H9 (cell line): Measurements from ENCODE around the gene COL23A1. TPM values are rescaled to one million over a fixed set of nuclear protein-coding genes. Genes with fewer than 3 reads are reported as not detected.

Source experiments
- DNase-seq: peaks from one replicate; pipeline ENCODE4 v3.0.0-alpha.2; 2017
- H2AFZ ChIP-seq: one replicate; pipeline ENCODE4 v1.6.1; 2013; ENCODE audit warnings: mild to moderate bottlenecking, low read length, control low read depth, moderate library complexity
- H2AK5ac ChIP-seq: 2 replicates; pipeline ENCODE4 v1.6.1; 2013; ENCODE audit warnings: low read length, control low read depth, mixed read lengths; ENCODE audit not compliant: insufficient read length
- H2BK120ac ChIP-seq: one replicate; pipeline ENCODE4 v1.6.1; 2013; ENCODE audit warnings: low read depth, mild to moderate bottlenecking, low read length, control low read depth, inconsistent platforms; ENCODE audit not compliant: poor library complexity, severe bottlenecking
- H2BK12ac ChIP-seq: 2 replicates; pipeline ENCODE4 v1.6.1; 2013; ENCODE audit warnings: low read length, control low read depth, mixed read lengths, low read depth; ENCODE audit not compliant: insufficient read length
- H2BK15ac ChIP-seq: 2 replicates; pipeline ENCODE4 v1.6.1; 2013; ENCODE audit warnings: low read depth, low read length, control low read depth
- H2BK20ac ChIP-seq: one replicate; pipeline ENCODE4 v1.6.1; 2013; ENCODE audit warnings: low read depth, mild to moderate bottlenecking, low read length, control low read depth, inconsistent platforms; ENCODE audit not compliant: poor library complexity, severe bottlenecking
- H2BK5ac ChIP-seq: 2 replicates; pipeline ENCODE4 v1.6.1; 2013; ENCODE audit warnings: low read length, control low read depth, mixed read lengths; ENCODE audit not compliant: insufficient read length
- H3K14ac ChIP-seq: 2 replicates; pipeline ENCODE4 v1.6.1; 2013; ENCODE audit warnings: low read length, control low read depth; ENCODE audit not compliant: insufficient read depth
- H3K18ac ChIP-seq: 2 replicates; pipeline ENCODE4 v1.6.1; 2013; ENCODE audit warnings: low read depth, mild to moderate bottlenecking, mixed read lengths, low read length, control low read depth; ENCODE audit not compliant: insufficient read length
- H3K23ac ChIP-seq: 2 replicates; pipeline ENCODE4 v1.6.1; 2013; ENCODE audit warnings: low read length, control low read depth, mixed read lengths, low read depth; ENCODE audit not compliant: insufficient read length
- H3K23me2 ChIP-seq: 2 replicates; pipeline ENCODE4 v1.6.1; 2013; ENCODE audit warnings: low read depth, mild to moderate bottlenecking, mixed read lengths, low read length, control low read depth; ENCODE audit not compliant: insufficient read length, poor library complexity, severe bottlenecking
- H3K27ac ChIP-seq: 2 replicates; pipeline ENCODE4 v1.5.1; 2013; ENCODE audit warnings: low read length, control low read depth, mixed read lengths, low read depth; ENCODE audit not compliant: insufficient read length
- H3K27me3 ChIP-seq: 2 replicates; pipeline ENCODE4 v1.6.1; 2013; ENCODE audit warnings: low read length, control low read depth, inconsistent platforms; ENCODE audit not compliant: insufficient read depth
- H3K4ac ChIP-seq: 2 replicates; pipeline ENCODE4 v1.6.1; 2013; ENCODE audit warnings: low read depth, mild to moderate bottlenecking, control low read depth, inconsistent platforms, low read length, moderate library complexity
- H3K4me1 ChIP-seq: 2 replicates; pipeline ENCODE4 v1.6.1; 2013; ENCODE audit warnings: low read length, control low read depth, inconsistent platforms; ENCODE audit not compliant: insufficient read depth
- H3K4me2 ChIP-seq: 2 replicates; pipeline ENCODE4 v1.6.1; 2013; ENCODE audit warnings: low read length, control low read depth, mixed read lengths; ENCODE audit not compliant: insufficient read length, insufficient read depth
- H3K56ac ChIP-seq: 2 replicates; pipeline ENCODE4 v1.6.1; 2013; ENCODE audit warnings: low read depth, mild to moderate bottlenecking, mixed read lengths, low read length, control low read depth; ENCODE audit not compliant: insufficient read length
- H3K79me1 ChIP-seq: 2 replicates; pipeline ENCODE4 v1.6.1; 2013; ENCODE audit warnings: low read depth, mild to moderate bottlenecking, moderate library complexity, low read length, control low read depth, inconsistent platforms; ENCODE audit not compliant: insufficient read depth, poor library complexity, severe bottlenecking
- H3K79me2 ChIP-seq: 2 replicates; pipeline ENCODE4 v1.6.1; 2013; ENCODE audit warnings: low read length, control low read depth, inconsistent platforms; ENCODE audit not compliant: insufficient read depth
- H3K9ac ChIP-seq: 2 replicates; pipeline ENCODE4 v1.6.1; 2013; ENCODE audit warnings: low read length, control low read depth, mixed read lengths; ENCODE audit not compliant: insufficient read length; ENCODE audit errors: extremely low read depth
- H3K9me3 ChIP-seq: one replicate; pipeline ENCODE4 v1.6.1; 2013; ENCODE audit warnings: low read depth, low read length, inconsistent platforms; ENCODE audit not compliant: control insufficient read depth
- H3T11ph ChIP-seq: one replicate; pipeline ENCODE4 v1.6.1; 2013; ENCODE audit warnings: mild to moderate bottlenecking, low read length, control low read depth, inconsistent platforms
- H4K20me1 ChIP-seq: one replicate; pipeline ENCODE4 v1.6.1; 2013; ENCODE audit not compliant: control insufficient read depth, insufficient read length, insufficient read depth
- H4K5ac ChIP-seq: 2 replicates; pipeline ENCODE4 v1.6.1; 2013; ENCODE audit warnings: low read depth, mild to moderate bottlenecking, mixed read lengths, low read length, control low read depth; ENCODE audit not compliant: insufficient read length
- H4K8ac ChIP-seq: replicated peaks from 2 replicates; pipeline ENCODE4 v1.6.1; 2013; ENCODE audit warnings: low read length, control low read depth, mixed read lengths, low read depth; ENCODE audit not compliant: insufficient read length
- H4K91ac ChIP-seq: 2 replicates; pipeline ENCODE4 v1.6.1; 2013; ENCODE audit warnings: low read depth, mild to moderate bottlenecking, moderate library complexity, mixed read lengths, low read length, control low read depth; ENCODE audit not compliant: insufficient read length
- H3K27ac Mint-ChIP-seq, 3 experiments: 2 replicates in 2 of 3; 3 replicates in 1 of 3; pipeline ENCODE4 v1.8.0; 2020 to 2021; ENCODE audit warnings: mixed read lengths in 3 of 3, mild to moderate bottlenecking in 1 of 3, moderate library complexity in 1 of 3
- H3K27me3 Mint-ChIP-seq: 2 replicates; pipeline ENCODE4 v1.8.0; 2021; ENCODE audit warnings: low read depth, mild to moderate bottlenecking, moderate library complexity, mixed read lengths
- H3K36me3 Mint-ChIP-seq, 3 experiments: 2 replicates in 2 of 3; 3 replicates in 1 of 3; pipeline ENCODE4 v1.8.0; 2020 to 2021; ENCODE audit warnings: low read depth in 3 of 3, mixed read lengths in 3 of 3; ENCODE audit not compliant: insufficient read depth in 1 of 3
- H3K4me1 Mint-ChIP-seq, 2 experiments: 2 replicates each; pipeline ENCODE4 v1.8.0; 2020; ENCODE audit warnings: mixed read lengths in 2 of 2
- H3K4me3 Mint-ChIP-seq, 2 experiments: 2 replicates in 1 of 2; 3 replicates in 1 of 2; pipeline ENCODE4 v1.8.0; 2020 to 2021; ENCODE audit warnings: mild to moderate bottlenecking in 2 of 2, mixed read lengths in 2 of 2, moderate library complexity in 1 of 2
- H3K9me3 Mint-ChIP-seq, 2 experiments: 2 replicates in 1 of 2; 3 replicates in 1 of 2; pipeline ENCODE4 v1.8.0; 2020; ENCODE audit warnings: mild to moderate bottlenecking in 2 of 2, mixed read lengths in 2 of 2, moderate library complexity in 1 of 2
- CTCF ChIP-seq: fragments of 200-600 bp; sonication (generic); conservative IDR thresholded peaks from 3 replicates; pipeline ENCODE4 v1.8.0; 2021; ENCODE audit warnings: antibody characterized with exemption, mild to moderate bottlenecking
- WGBS: extraction: QIAGEN DNeasy Blood & Tissue Kit; methylation state at CpG from one replicate; pipeline ENCODE4 v1.1.7; 2013; ENCODE audit warnings: missing lambda C conversion rate, low lambda C conversion rate, mixed read lengths; ENCODE audit not compliant: insufficient read length; ENCODE audit errors: extremely low coverage; 5-methylcytosine and 5-hydroxymethylcytosine counted together
- total RNA-seq: library from RNA; stranded (reverse); gene quantifications from 2 replicates; pipeline ENCODE4 v1.2.1, GENCODE V29; 2021

COL23A1 gene
- total RNA-seq, 1 experiment from 2014 or later = 2.6 TPM

- no peak overlapping the region for H3K9ac ChIP-seq
- H2AK5ac ChIP-seq = no peak overlapping the region
- no peaks in the 10 kb centered on the region for H3K27me3 Mint-ChIP-seq
- H4K20me1 ChIP-seq = no peaks in the 10 kb centered on the region
- no peak overlapping the region for H3K4me2 ChIP-seq
- H3K4me1 Mint-ChIP-seq = peaks cover 5 to 12% of the 10 kb centered on the region in 2 experiments
- H3K18ac ChIP-seq = no peak overlapping the region
- H3K4me1 ChIP-seq = no peaks in the 10 kb centered on the region
- H3K36me3 Mint-ChIP-seq = peaks cover 0 to 14% (median 3%) of the 10 kb centered on the region in 3 experiments; a peak in 4 of 7 replicates
- no peaks in the 10 kb centered on the region for H3K79me1 ChIP-seq
- no peak overlapping the region for H2BK12ac ChIP-seq
- H3T11ph ChIP-seq = no peak overlapping the region
- no peaks in the 10 kb centered on the region for H3K79me2 ChIP-seq
- no peak overlapping the region for H3K4me3 Mint-ChIP-seq
- H2BK5ac ChIP-seq = no peak overlapping the region
- no peak for TF ChIP-seq CTCF
- H3K23me2 ChIP-seq = no peaks in the 10 kb centered on the region
- no peak overlapping the region for H4K5ac ChIP-seq
- H3K27me3 ChIP-seq = no peaks in the 10 kb centered on the region
- no peak overlapping the region for H2AFZ ChIP-seq
- peak overlapping the region; percentile 55 for H4K91ac ChIP-seq
- H3K27ac ChIP-seq = no peak overlapping the region
- H2BK15ac ChIP-seq = no peak overlapping the region
- peaks cover 0 to 10% of the 10 kb centered on the region in 2 experiments; a peak in 4 of 5 replicates for H3K9me3 Mint-ChIP-seq
- H3K27ac Mint-ChIP-seq = no peak overlapping the region
- no peak overlapping the region for H4K8ac ChIP-seq
- no peak overlapping the region for H2BK20ac ChIP-seq
- no peak overlapping the region for H3K56ac ChIP-seq
- H3K14ac ChIP-seq = no peak overlapping the region
- no peak overlapping the region for H3K4ac ChIP-seq
- H3K23ac ChIP-seq = no peak overlapping the region
- H2BK120ac ChIP-seq = no peak overlapping the region
- no peak for DNase-seq
- WGBS = no CpG with 5 or more reads among the region's 5 CpGs
- no peaks in the 10 kb centered on the region for H3K9me3 ChIP-seq
Measured at GRCh38 chr5:178478370-178478769, 111.8 kb downstream of the COL23A1 start.
